Measurements from ENCODE around the gene PFKP.

GRCh38 chr10:3172081-3172445 is 104.7 kb downstream of the PFKP start:
- TF ChIP-seq CTCF (IDR thresholded peaks at IDR 0.05; ENCODE audit: low read length) (no peak), EZH2 (optimal IDR thresholded peaks at IDR 0.05; ENCODE audit: low read depth, low read length) (no peak), EZH2phosphoT487 (IDR thresholded peaks at IDR 0.05; ENCODE audit: low read length) (no peak)

All from MM.1S (cell line).